GM18502 (cell line): ENCODE data around the gene OR1J4.

Experiments
- ATAC-seq: cut with Tn5 transposase; IDR thresholded peaks from one replicate; pipeline ENCODE4 v1.9.1; 2021; ENCODE audit warnings: mild to moderate bottlenecking; ENCODE audit not compliant: unreplicated experiment, poor library complexity

The OR1J4 gene

DNA sequence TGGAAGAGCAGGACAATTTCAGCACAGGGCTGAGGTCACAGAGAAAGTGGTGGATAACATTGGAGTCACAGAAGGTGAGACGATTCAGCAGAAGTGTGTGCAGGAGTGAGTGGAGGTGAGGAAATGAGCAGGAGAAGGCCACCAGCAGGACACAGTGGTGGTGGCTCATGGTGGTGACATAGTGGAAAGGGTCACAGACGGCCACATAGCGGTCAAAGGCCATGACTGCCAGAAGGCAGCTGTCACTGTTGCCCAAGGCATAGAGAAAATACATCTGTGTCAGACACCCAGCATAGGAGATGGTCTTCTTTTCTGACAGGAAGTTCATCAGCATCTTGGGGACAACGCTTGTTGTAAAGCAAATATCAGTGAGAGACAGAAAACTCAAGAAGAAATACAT, 49.0 kb downstream of the OR1J4 start:
- no peak for ATAC-seq
